HL-60 (cell line): Measurements from ENCODE around the gene IGSF9B.
"Not testable (repeated sequence)": the region's sequence is repeated elsewhere in the genome, so short reads cannot be mapped to it uniquely, and the experiment has no call there.

Source experiments
- CTCF ChIP-seq: IDR thresholded peaks from one replicate; pipeline ENCODE4 v1.5.1; 2011; ENCODE audit warnings: low read length, control low read depth, inconsistent platforms; ENCODE audit not compliant: insufficient read depth
- POLR2AphosphoS5 ChIP-seq: IDR thresholded peaks from 2 replicates; pipeline ENCODE4 v1.6.1; 2012; ENCODE audit warnings: low read depth
- TF ChIP-seq, protein P1 (sequence below): IDR thresholded peaks from 2 replicates; pipeline ENCODE4 v1.6.1; 2012; ENCODE audit warnings: low read depth; ENCODE audit not compliant: insufficient replicate concordance

DNA sequence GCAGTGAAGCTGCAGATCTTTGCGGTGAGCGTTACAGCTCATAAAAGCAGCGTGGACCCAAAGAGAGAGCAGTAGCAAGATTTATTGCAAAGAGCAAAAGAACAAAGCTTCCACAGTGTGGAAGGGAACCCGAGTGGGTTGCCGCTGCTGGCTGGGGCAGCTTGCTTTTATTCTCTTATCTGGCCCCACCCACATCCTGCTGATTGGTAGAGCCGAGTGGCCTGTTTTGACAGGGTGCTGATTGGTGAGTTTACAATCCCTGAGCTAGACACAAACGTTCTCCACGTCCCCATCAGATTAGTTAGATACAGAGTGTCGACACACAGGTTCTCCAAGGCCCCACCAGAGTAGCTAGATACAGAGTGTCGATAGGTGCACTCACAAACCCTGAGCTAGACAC, 45.6 kb upstream of the IGSF9B start:
- TF ChIP-seq CTCF, POLR2AphosphoS5: not testable (repeated sequence)
- TF ChIP-seq, protein P1, sequence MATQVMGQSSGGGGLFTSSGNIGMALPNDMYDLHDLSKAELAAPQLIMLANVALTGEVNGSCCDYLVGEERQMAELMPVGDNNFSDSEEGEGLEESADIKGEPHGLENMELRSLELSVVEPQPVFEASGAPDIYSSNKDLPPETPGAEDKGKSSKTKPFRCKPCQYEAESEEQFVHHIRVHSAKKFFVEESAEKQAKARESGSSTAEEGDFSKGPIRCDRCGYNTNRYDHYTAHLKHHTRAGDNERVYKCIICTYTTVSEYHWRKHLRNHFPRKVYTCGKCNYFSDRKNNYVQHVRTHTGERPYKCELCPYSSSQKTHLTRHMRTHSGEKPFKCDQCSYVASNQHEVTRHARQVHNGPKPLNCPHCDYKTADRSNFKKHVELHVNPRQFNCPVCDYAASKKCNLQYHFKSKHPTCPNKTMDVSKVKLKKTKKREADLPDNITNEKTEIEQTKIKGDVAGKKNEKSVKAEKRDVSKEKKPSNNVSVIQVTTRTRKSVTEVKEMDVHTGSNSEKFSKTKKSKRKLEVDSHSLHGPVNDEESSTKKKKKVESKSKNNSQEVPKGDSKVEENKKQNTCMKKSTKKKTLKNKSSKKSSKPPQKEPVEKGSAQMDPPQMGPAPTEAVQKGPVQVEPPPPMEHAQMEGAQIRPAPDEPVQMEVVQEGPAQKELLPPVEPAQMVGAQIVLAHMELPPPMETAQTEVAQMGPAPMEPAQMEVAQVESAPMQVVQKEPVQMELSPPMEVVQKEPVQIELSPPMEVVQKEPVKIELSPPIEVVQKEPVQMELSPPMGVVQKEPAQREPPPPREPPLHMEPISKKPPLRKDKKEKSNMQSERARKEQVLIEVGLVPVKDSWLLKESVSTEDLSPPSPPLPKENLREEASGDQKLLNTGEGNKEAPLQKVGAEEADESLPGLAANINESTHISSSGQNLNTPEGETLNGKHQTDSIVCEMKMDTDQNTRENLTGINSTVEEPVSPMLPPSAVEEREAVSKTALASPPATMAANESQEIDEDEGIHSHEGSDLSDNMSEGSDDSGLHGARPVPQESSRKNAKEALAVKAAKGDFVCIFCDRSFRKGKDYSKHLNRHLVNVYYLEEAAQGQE, result not testable (repeated sequence)
